K562 (cell line): Measurements from ENCODE around the gene YWHAB. TPM values are rescaled to one million over a fixed set of nuclear protein-coding genes. Genes with fewer than 3 reads are reported as not detected.

Source experiments
- ATAC-seq: fragments of 200-7000 bp; cut with Tn5 transposase; 3 replicates; pipeline ENCODE4 v1.9.1; 2020; ENCODE audit warnings: moderate library complexity
- BruUV-seq: library from RNA; stranded (reverse); fragments of 400-500 nt; replicated peaks from 2 replicates; lab custom pipeline; 2021; lab: Mats Ljungman, UMichigan
- CTCF ChIA-PET: fragments of 300-600 bp; formaldehyde crosslinking; extraction: SDS; loops from one replicate; lab custom pipeline; 2021; ENCODE audit warnings: low intra/inter-chr PET ratio; lab: Yijun Ruan, JAX
- POLR2A ChIA-PET: fragments of 300-600, 350-650 bp; sonication (Branson Sonifier 250); formaldehyde crosslinking; extraction: SDS; loops from one replicate; lab custom pipeline; 2021; ENCODE audit warnings: antibody characterized with exemption, inconsistent platforms; lab: Yijun Ruan, JAX
- DNase-seq, 4 experiments: peaks; one replicate each; pipeline versions ENCODE4 v3.0.0 to v3.0.0-alpha.2; 2011 to 2018; ENCODE audit warnings: low spot score in 3 of 4, mixed read lengths in 3 of 4; ENCODE audit errors: extremely low read depth in 1 of 4
- FAIRE-seq: peaks from 2 replicates; lab custom pipeline; 2011; peaks lifted over from hg19 to GRCh38; lab: Jason Lieb, UNC
- H2AFZ ChIP-seq: 2 replicates; pipeline ENCODE4 v1.6.0; 2011; ENCODE audit warnings: low read depth, low read length, control low read depth, inconsistent platforms
- H3K27ac ChIP-seq: fragments of 200-600 bp; 3 replicates; pipeline ENCODE4 v1.8.0; 2011; ENCODE audit warnings: low read depth, mild to moderate bottlenecking, control low read depth, inconsistent platforms, low read length, moderate library complexity, mixed read lengths; ENCODE audit errors: extremely low read depth
- H3K27me3 ChIP-seq, 2 experiments: fragments of 300-600 bp in 1 of 2; 2 replicates in 1 of 2; 3 replicates in 1 of 2; pipeline versions ENCODE4 v1.6.0 to v1.8.0; 2011; ENCODE audit warnings: inconsistent platforms in 2 of 2, low read length in 2 of 2, mild to moderate bottlenecking in 1 of 2, mixed read lengths in 1 of 2, moderate library complexity in 1 of 2; ENCODE audit not compliant: control insufficient read depth in 2 of 2, insufficient read depth in 2 of 2
- H3K36me3 ChIP-seq: fragments of 300-600 bp; 3 replicates; pipeline ENCODE4 v1.8.0; 2011; ENCODE audit warnings: mild to moderate bottlenecking, low read length, inconsistent platforms; ENCODE audit not compliant: control insufficient read depth, insufficient read depth
- H3K4me1 ChIP-seq, 2 experiments: fragments of 200-600 bp in 1 of 2; replicated peaks in 1 of 2; 2 replicates in 1 of 2; 3 replicates in 1 of 2; pipeline versions ENCODE4 v1.5.1 to v1.8.0; 2011; ENCODE audit warnings: inconsistent platforms in 2 of 2, low read length in 2 of 2, mild to moderate bottlenecking in 1 of 2, mixed read lengths in 1 of 2, moderate library complexity in 1 of 2; ENCODE audit not compliant: control insufficient read depth in 2 of 2, insufficient read depth in 2 of 2
- H3K4me2 ChIP-seq: 2 replicates; pipeline ENCODE4 v1.6.1; 2011; ENCODE audit warnings: low read length, control low read depth, inconsistent platforms, mixed read lengths; ENCODE audit not compliant: insufficient read depth
- H3K4me3 ChIP-seq: fragments of 200-600 bp; sonication (generic), shearing (Covaris generic); 2 replicates; pipeline ENCODE4 v1.5.1; 2016; ENCODE audit warnings: control low read depth, inconsistent platforms
- H3K79me2 ChIP-seq: fragments of 200-600 bp; 3 replicates; pipeline ENCODE4 v1.8.0; 2011; ENCODE audit warnings: low read length, inconsistent platforms; ENCODE audit not compliant: control insufficient read depth, insufficient read depth
- H3K9ac ChIP-seq, 2 experiments: 2 replicates each; pipeline versions ENCODE4 v1.6.0 to v1.6.1; 2011; ENCODE audit warnings: low read depth in 2 of 2, low read length in 2 of 2, control low read depth in 1 of 2, inconsistent platforms in 1 of 2, mild to moderate bottlenecking in 1 of 2, mixed read lengths in 1 of 2; ENCODE audit not compliant: insufficient read depth in 1 of 2
- H3K9me1 ChIP-seq: one replicate; pipeline ENCODE4 v1.6.0; 2011; ENCODE audit warnings: inconsistent platforms, mild to moderate bottlenecking, low read length, moderate library complexity; ENCODE audit not compliant: control insufficient read depth, insufficient read depth
- H3K9me3 ChIP-seq: replicated peaks from 2 replicates; pipeline ENCODE4 v1.5.1; 2011; ENCODE audit warnings: low read depth, low read length, inconsistent platforms; ENCODE audit not compliant: control insufficient read depth, insufficient read depth
- H4K20me1 ChIP-seq: replicated peaks from 2 replicates; pipeline ENCODE4 v1.6.1; 2011; ENCODE audit warnings: low read length, inconsistent platforms, mixed read lengths; ENCODE audit not compliant: control insufficient read depth, insufficient read depth
- CEBPB ChIP-seq: fragments of 450-650 bp; IDR thresholded peaks from 2 replicates; pipeline ENCODE4 v1.6.1; 2016; ENCODE audit warnings: missing genetic modification characterization, missing compliant biosample characterization
- CREB3L1 ChIP-seq: fragments of 450-650 bp; IDR thresholded peaks from 2 replicates; pipeline ENCODE4 v1.6.1; 2014; ENCODE audit warnings: low read depth, mild to moderate bottlenecking, moderate library complexity, borderline replicate concordance
- FOSL1 ChIP-seq: fragments of 200-800 bp; sonication (Bioruptor generic); conservative IDR thresholded peaks from 2 replicates; pipeline ENCODE4 v1.6.1; 2016; ENCODE audit warnings: missing genetic modification characterization, missing compliant biosample characterization
- HMGXB4 ChIP-seq: sonication (generic); formaldehyde crosslinking; IDR thresholded peaks from 2 replicates; pipeline ENCODE4 v1.8.1; 2023; ENCODE audit warnings: mild to moderate bottlenecking, missing genetic modification reagents
- POLR2H ChIP-seq: IDR thresholded peaks from 2 replicates; pipeline ENCODE4 v1.6.1; 2016; ENCODE audit warnings: missing genetic modification characterization, low read depth, mild to moderate bottlenecking, control low read depth, missing compliant biosample characterization, moderate library complexity
- RAD21 ChIP-seq, 2 experiments: fragments of 250-450 bp in 1 of 2; fragments of 450-650 bp in 1 of 2; sonication (Bioruptor Pico) in 1 of 2; formaldehyde crosslinking in 1 of 2; IDR thresholded peaks in 1 of 2; conservative IDR thresholded peaks in 1 of 2; 2 replicates each; pipeline versions ENCODE4 v1.4.0 to v1.8.0; 2020 to 2022; ENCODE audit warnings: mild to moderate bottlenecking in 2 of 2, moderate library complexity in 1 of 2
- RNF2 ChIP-seq: sonication (generic); IDR thresholded peaks from 2 replicates; pipeline ENCODE4 v1.6.1; 2016
- SRSF7 ChIP-seq: fragments of 200-400 bp; formaldehyde crosslinking; optimal IDR thresholded peaks from 2 replicates; pipeline ENCODE3; 2017; ENCODE audit warnings: mild to moderate bottlenecking, low read depth, low read length
- TSHZ1 ChIP-seq: fragments of 250-450 bp; sonication (Bioruptor Pico); IDR thresholded peaks from 2 replicates; pipeline ENCODE4 v1.4.0; 2020; ENCODE audit warnings: mild to moderate bottlenecking, moderate library complexity
- YY1 ChIP-seq, 3 experiments: IDR thresholded peaks; 2 replicates each; pipeline ENCODE4 v1.6.1; 2011; ENCODE audit warnings: low read length in 2 of 3, mild to moderate bottlenecking in 2 of 3, moderate library complexity in 2 of 3, borderline replicate concordance in 1 of 3, control low read depth in 1 of 3, low read depth in 1 of 3; ENCODE audit not compliant: insufficient read depth in 3 of 3, insufficient replicate concordance in 2 of 3, control insufficient read depth in 1 of 3, insufficient read length in 1 of 3; ENCODE audit errors: extremely low read depth in 1 of 3
- ZNF146 ChIP-seq: IDR thresholded peaks from one replicate; pipeline ENCODE4 v1.6.1; 2018; ENCODE audit warnings: missing compliant biosample characterization; ENCODE audit not compliant: unreplicated experiment
- ZNF253 ChIP-seq: fragments of 250-450 bp; sonication (Bioruptor Pico); conservative IDR thresholded peaks from 2 replicates; pipeline ENCODE4 v1.6.1; 2021; ENCODE audit warnings: mild to moderate bottlenecking
- ZNF384 ChIP-seq: IDR thresholded peaks from 2 replicates; pipeline ENCODE4 v1.6.1; 2012; ENCODE audit warnings: low read depth, low read length, improper control_type of control experiment
- ZNF408 ChIP-seq: fragments of 250-450 bp; sonication (Bioruptor Pico); IDR thresholded peaks from 2 replicates; pipeline ENCODE4 v1.4.0; 2020; ENCODE audit warnings: low read depth, mild to moderate bottlenecking, moderate library complexity
- ZNF785 ChIP-seq: fragments of 250-450 bp; sonication (Bioruptor Pico); IDR thresholded peaks from 2 replicates; pipeline ENCODE4 v1.4.0; 2020; ENCODE audit warnings: mild to moderate bottlenecking
- WGBS: fragments of 100-300 bp; shearing (Covaris generic); methylation state at CpG from one replicate; pipeline ENCODE4 v1.1.6; 2016; ENCODE audit warnings: low coverage, mixed read lengths; ENCODE audit not compliant: insufficient coverage; ENCODE audit errors: missing lambda C conversion rate; 5-methylcytosine and 5-hydroxymethylcytosine counted together
- in situ Hi-C: fragments of 300-500 bp; cut with MboI; formaldehyde crosslinking; loops from 4 replicates; pipeline ENCODE4 v1.15.0; 2018; ENCODE audit warnings: inconsistent platforms, mixed read lengths
- intact Hi-C: fragments of 100-400 bp; cut with micrococcal nuclease; formaldehyde crosslinking; loops from 2 replicates; pipeline ENCODE4 v1.14.2; 2022
- polyA plus RNA-seq, 8 experiments: library from polyadenylated mRNA; depleted of rRNA in 4 of 8; stranded (reverse) in 5 of 8; unstranded in 3 of 8; fragments of >200 nt; fragmentation: Nextera tagmentation in 2 of 8; fragmentation: Illumina TruSeq in 1 of 8; extraction: Ambion mirVana in 2 of 8; extraction: Trizol in 1 of 8; gene quantifications; 2 replicates each; pipeline versions ENCODE4 v1.2.1 to v1.2.3, GENCODE V29; 2011 to 2014; ENCODE audit warnings: inconsistent platforms in 1 of 8, missing spikeins in 1 of 8
- total RNA-seq, 7 experiments: library from RNA; depleted of rRNA in 6 of 7; stranded (reverse); fragments of >200 nt in 6 of 7; fragmentation: Illumina TruSeq in 2 of 7; extraction: Trizol in 2 of 7; gene quantifications; 2 replicates each; pipeline versions ENCODE4 v1.2.1 to v1.2.3, GENCODE V29; 2011 to 2021; ENCODE audit warnings: low replicate concordance in 1 of 7

YWHAB gene
- total and polyA plus RNA-seq, 9 of the 15 experiments (the other 6 are each of a cell fraction or from before 2014, with no cell fraction given), result 60.6 to 185 (median 96.1) TPM

GRCh38 chr20:44948513-44948912 is 63.0 kb downstream of the YWHAB start:
- POLR2A ChIA-PET, result interaction anchor here (0.6 to 4.5 kb wide), 5 partner anchors 10 to 658 kb away, joined by 3 to 21 read pairs (median 6); partner anchors contain the start of genes STK4 and TOMM34
- no peaks in the 10 kb centered on the region for H3K9me3 ChIP-seq
- TF ChIP-seq RNF2 (no peak), YY1 (IDR thresholded peaks at IDR 0.05; ENCODE audit: borderline replicate concordance in 1 of 3, control insufficient read depth in 1 of 3, extremely low read depth in 1 of 3, insufficient read depth in 3 of 3, insufficient read length in 1 of 3, insufficient replicate concordance in 2 of 3, low read depth in 1 of 3, low read length in 2 of 3) (no peak), RAD21 (CRISPR knock-in tag; conservative IDR thresholded peaks at IDR 0.05 in 1 of 2, IDR thresholded peaks at IDR 0.05 in 1 of 2) (no peak), ZNF146 (CRISPR knock-in tag) (no peak), ZNF785 (CRISPR knock-in tag) (no peak), ZNF384 (no peak), CREB3L1 (no peak), CEBPB (tag) (no peak), HMGXB4 (CRISPR knock-in tag) (no peak), SRSF7 (no peak), POLR2H (tag) (no peak), FOSL1 (no peak), ZNF408 (CRISPR knock-in tag) (no peak), ZNF253 (CRISPR knock-in tag) (no peak), TSHZ1 (CRISPR knock-in tag) (no peak)
- CTCF ChIA-PET, result no interaction called here
- 0 out of 2 replicates have a peak, but pooled peaks cover under 1% of the 10 kb centered on the region for H4K20me1 ChIP-seq
- H3K4me1 ChIP-seq, result no peaks in the 10 kb centered on the region
- H2AFZ ChIP-seq, result no peak overlapping the region
- no peak for FAIRE-seq
- peaks cover 99% of the 10 kb centered on the region for H3K36me3 ChIP-seq
- H3K9ac ChIP-seq, result no peak overlapping the region
- ATAC-seq, result no peak
- no peak overlapping the region for H3K4me2 ChIP-seq
- 76% methylated on average over 2 of the region's 2 CpGs for WGBS
- H3K27me3 ChIP-seq, result no peaks in the 10 kb centered on the region
- no peak overlapping the region for H3K4me3 ChIP-seq
- H3K9me1 ChIP-seq, result no peaks in the 10 kb centered on the region
- intact Hi-C loops (no loop called here), in situ Hi-C loops (no loop called here)
- no peaks in the 10 kb centered on the region for H3K79me2 ChIP-seq
- DNase-seq, result no peak
- no peak overlapping the region for H3K27ac ChIP-seq
- BruUV-seq, result no TSS peak
